ENCODE data around the gene GPT2.

GPT2 gene

DNA sequence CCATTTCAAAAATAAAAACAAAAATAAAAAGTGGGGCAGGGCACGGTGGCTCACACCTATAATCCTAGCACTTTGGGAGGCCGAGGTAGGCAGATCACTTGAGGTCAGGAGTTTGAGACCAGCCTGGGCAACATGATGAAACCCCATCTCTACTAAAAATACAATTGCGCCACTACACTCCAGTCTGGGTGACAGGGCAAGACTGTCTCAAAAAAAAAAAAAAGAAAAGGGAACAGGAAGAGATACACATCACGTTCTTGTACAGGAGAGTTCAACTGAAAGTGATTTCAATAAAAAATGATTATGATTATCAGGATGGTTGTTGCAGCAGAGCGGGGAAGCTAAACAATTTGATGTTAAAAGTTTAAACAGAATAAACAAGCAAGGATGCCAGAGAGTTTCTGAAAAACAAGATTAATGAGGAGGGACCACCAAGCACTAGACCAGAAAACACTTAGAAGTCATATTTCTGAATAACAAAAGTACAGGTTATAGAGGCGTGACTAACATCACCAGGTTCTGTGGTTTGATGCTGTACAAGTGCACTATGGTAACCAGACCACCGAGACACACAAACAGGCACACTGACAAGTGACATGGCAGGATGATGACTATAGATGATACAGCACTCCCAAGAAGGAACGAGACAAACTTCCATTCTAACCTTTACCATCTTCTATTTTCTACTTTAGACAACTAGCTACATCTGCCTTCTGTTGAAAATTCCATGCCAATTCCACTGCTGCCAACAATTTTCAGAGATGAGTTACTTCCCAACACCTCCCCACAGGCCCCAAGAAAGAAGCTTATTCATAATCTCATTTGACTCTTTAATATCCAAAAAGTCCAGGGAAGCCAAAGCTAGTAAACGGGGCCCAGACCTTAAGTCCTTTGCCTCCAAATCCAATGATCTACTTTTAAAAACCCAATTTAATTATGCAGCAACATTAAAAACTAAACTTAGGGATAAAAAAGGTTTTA, 77.5 kb downstream of the GPT2 start:
- no peak for TF ChIP-seq EZH2phosphoT487 (IDR thresholded peaks at IDR 0.05; ENCODE audit: borderline replicate concordance, low read length)
- TF ChIP-seq CTCF (IDR thresholded peaks at IDR 0.05; ENCODE audit: low read depth, low read length, poor library complexity, severe bottlenecking) = no peak
- H3K4me2 ChIP-seq (ENCODE audit: low read length) = no peak overlapping the region

DNA sequence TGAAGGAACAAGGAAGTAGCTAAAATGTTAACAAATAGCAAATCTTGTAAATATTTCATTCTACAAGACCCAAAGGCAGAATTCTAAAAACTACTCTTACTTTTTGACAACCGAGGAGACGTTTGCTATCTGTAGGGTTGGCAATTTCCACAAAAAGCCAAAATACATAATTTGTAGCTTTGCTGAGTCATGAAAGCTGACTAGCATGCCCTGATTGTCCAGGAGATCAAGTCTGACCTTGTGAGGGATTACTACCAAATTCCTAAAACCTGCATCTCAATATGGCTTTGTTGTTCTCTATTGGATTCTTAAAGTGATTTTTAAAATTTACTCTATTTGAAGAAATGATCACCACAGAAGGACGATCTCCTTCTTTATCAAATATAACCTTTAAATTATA, 78.5 kb downstream of the GPT2 start:
- no peaks in the 10 kb centered on the region for H3K9me3 ChIP-seq (ENCODE audit: control insufficient read depth, insufficient read depth, low read length)
- peaks cover 76% of the 10 kb centered on the region for H3K79me2 ChIP-seq (ENCODE audit: control insufficient read depth, low read length)
- H3K4me2 ChIP-seq (ENCODE audit: low read length) = no peak overlapping the region
- H3K27ac ChIP-seq (ENCODE audit: low read depth, low read length) = no peak overlapping the region
- no peak for TF ChIP-seq CTCF (IDR thresholded peaks at IDR 0.05; ENCODE audit: low read depth, low read length, poor library complexity, severe bottlenecking)
- 0 out of 2 replicates have a peak, but pooled peaks cover 4% of the 10 kb centered on the region for H4K20me1 ChIP-seq (ENCODE audit: control insufficient read depth, insufficient read depth, low read depth, low read length)
- no peaks in the 10 kb centered on the region for H3F3A ChIP-seq (ENCODE audit: control insufficient read depth, insufficient read depth)
- H3K36me3 ChIP-seq (ENCODE audit: control insufficient read depth, low read length) = peaks cover 94% of the 10 kb centered on the region
- H3K4me1 ChIP-seq (ENCODE audit: control insufficient read depth, low read length) = no peaks in the 10 kb centered on the region
- H3K9me2 ChIP-seq (replicated peaks; ENCODE audit: control insufficient read depth, low read length) = no peaks in the 10 kb centered on the region
- no peak overlapping the region for H3K4me3 ChIP-seq (ENCODE audit: low read length)
- H3K27me3 ChIP-seq (ENCODE audit: control insufficient read depth, low read length) = no peaks in the 10 kb centered on the region

More for the DNA sequence above, 77.5 kb downstream of the GPT2 start:
- Histone ChIP-seq H4K20me1 (ENCODE audit: control insufficient read depth, insufficient read depth, low read depth, low read length) (0 out of 2 replicates have a peak, but pooled peaks cover 4% of the 10 kb centered on the region), H3K27me3 (ENCODE audit: control insufficient read depth, low read length) (no peaks in the 10 kb centered on the region), H3K4me1 (ENCODE audit: control insufficient read depth, low read length) (no peaks in the 10 kb centered on the region), H3K36me3 (ENCODE audit: control insufficient read depth, low read length) (peaks cover 94% of the 10 kb centered on the region), H3K27ac (ENCODE audit: low read depth, low read length) (no peak overlapping the region), H3K9me3 (ENCODE audit: control insufficient read depth, insufficient read depth, low read length) (no peaks in the 10 kb centered on the region), H3F3A (ENCODE audit: control insufficient read depth, insufficient read depth) (0 out of 2 replicates have a peak, but pooled peaks cover 5% of the 10 kb centered on the region), H3K79me2 (ENCODE audit: control insufficient read depth, low read length) (peaks cover 67% of the 10 kb centered on the region), H3K4me3 (ENCODE audit: low read length) (no peak overlapping the region), H3K9me2 (replicated peaks; ENCODE audit: control insufficient read depth, low read length) (no peaks in the 10 kb centered on the region)

- no peak overlapping the region for H3K4me3 ChIP-seq (ENCODE audit: low read length)
- H4K20me1 ChIP-seq (ENCODE audit: control insufficient read depth, insufficient read depth, low read depth, low read length) = peaks cover 18% of the 10 kb centered on the region
- H3K27me3 ChIP-seq (ENCODE audit: control insufficient read depth, low read length) = no peaks in the 10 kb centered on the region
- H3K79me2 ChIP-seq (ENCODE audit: control insufficient read depth, low read length) = peaks cover 93% of the 10 kb centered on the region
- no peak overlapping the region for H3K27ac ChIP-seq (ENCODE audit: low read depth, low read length)
- H3K9me2 ChIP-seq (replicated peaks; ENCODE audit: control insufficient read depth, low read length) = no peaks in the 10 kb centered on the region
- peaks cover 96% of the 10 kb centered on the region for H3K36me3 ChIP-seq (ENCODE audit: control insufficient read depth, low read length)
- TF ChIP-seq CTCF (IDR thresholded peaks at IDR 0.05; ENCODE audit: low read depth, low read length, poor library complexity, severe bottlenecking) (no peak), EZH2phosphoT487 (IDR thresholded peaks at IDR 0.05; ENCODE audit: borderline replicate concordance, low read length) (no peak)
- no peaks in the 10 kb centered on the region for H3K9me3 ChIP-seq (ENCODE audit: control insufficient read depth, insufficient read depth, low read length)
- H3F3A ChIP-seq (ENCODE audit: control insufficient read depth, insufficient read depth) = no peaks in the 10 kb centered on the region
- H3K4me2 ChIP-seq (ENCODE audit: low read length) = no peak overlapping the region
- peaks cover 19% of the 10 kb centered on the region for H3K4me1 ChIP-seq (ENCODE audit: control insufficient read depth, low read length)
Observed at GRCh38 chr16:46968063-46968435, 83.9 kb downstream of the GPT2 start.

All from DOHH2 (cell line).